ENCODE results near the gene RNF130.

GRCh38 chr5:180077594-180078284 lies 6.2 kb upstream of the RNF130 start:
- TF ChIP-seq ZHX1 (CRISPR knock-in tag; IDR thresholded peaks at IDR 0.05; ENCODE audit: low read depth) = no peak
- TF ChIP-seq ZNF75D (CRISPR knock-in tag; IDR thresholded peaks at IDR 0.05; ENCODE audit: borderline replicate concordance) = no peak
- no peak for TF ChIP-seq THRA (CRISPR knock-in tag; IDR thresholded peaks at IDR 0.05; ENCODE audit: borderline replicate concordance)
- no peak for TF ChIP-seq ZNF142 (CRISPR knock-in tag; IDR thresholded peaks at IDR 0.05)
- TF ChIP-seq ZNF644 (CRISPR knock-in tag; IDR thresholded peaks at IDR 0.05; ENCODE audit: low read depth) = no peak
- no peak for TF ChIP-seq SMAD1 (CRISPR knock-in tag; IDR thresholded peaks at IDR 0.05; ENCODE audit: borderline replicate concordance, low read depth)
- no peak for TF ChIP-seq NFE2L2 (IDR thresholded peaks at IDR 0.05; ENCODE audit: low read length)
- TF ChIP-seq ZFP36 (IDR thresholded peaks at IDR 0.05; ENCODE audit: borderline replicate concordance, low read depth, low read length, partially characterized antibody) = no peak
- TF ChIP-seq UBTF (CRISPR knock-in tag; IDR thresholded peaks at IDR 0.05) = no peak
- no peak for TF ChIP-seq RFX5 (IDR thresholded peaks at IDR 0.05; ENCODE audit: low read depth, low read length)
- TF ChIP-seq CTCF (CRISPR knock-in tag; IDR thresholded peaks at IDR 0.05) = no peak
